ENCODE results near the gene CDC26. TPM values are rescaled to one million over a fixed set of nuclear protein-coding genes. Genes with fewer than 3 reads are reported as not detected.

Gene CDC26
- total and polyA plus RNA-seq, 7 experiments from 2014 or later: 21.7 to 185 (median 36.3) TPM

- ChIA-PET POLR2A (interaction anchor here (1.1 to 1.3 kb wide), 2 partner anchors 53 to 72 kb away, joined by 3 to 4 read pairs; partner anchors contain the start of genes CDC26 and SLC31A2), CTCF (interaction anchor here (1.2 kb wide), 1 partner anchor 71 kb away, joined by 4 read pairs; the partner anchor contains the start of gene SLC31A2)
- peaks cover 0 to 7% (median 0%) of the 10 kb centered on the region in 5 donors for H3K36me3 Mint-ChIP-seq
- DNase-seq (no peak), ATAC-seq (no peak)
- H3K4me3 Mint-ChIP-seq: peak overlapping the region; percentile 89 to 99 (median 94)
- peaks cover 15 to 57% (median 46%) of the 10 kb centered on the region in 7 donors for H3K4me1 Mint-ChIP-seq
- Histone ChIP-seq H3K4me3 (ENCODE audit: low read length) (no peak overlapping the region), H3K27me3 (ENCODE audit: control insufficient read depth in 2 of 2, insufficient read depth in 2 of 2, low read length in 2 of 2) (no peaks in the 10 kb centered on the region), H3K4me1 (ENCODE audit: control insufficient read depth in 2 of 2, insufficient read depth in 2 of 2, low read length in 2 of 2) (peaks cover 10 to 25% of the 10 kb centered on the region in 2 donors), H3K27ac (ENCODE audit: low read depth, low read length) (no peak overlapping the region), H3K9me3 (ENCODE audit: control insufficient read depth in 2 of 3, low read length in 3 of 3) (no peaks in the 10 kb centered on the region), H3K36me3 (ENCODE audit: control insufficient read depth in 2 of 3, insufficient read depth in 3 of 3, low read length in 3 of 3) (peaks cover 0 to 7% (median 0%) of the 10 kb centered on the region in 3 experiments)
- H3K27me3 Mint-ChIP-seq: no peaks in the 10 kb centered on the region
- intact Hi-C loops (cut with micrococcal nuclease): loop anchor here (5.0 to 10.0 kb wide), 6 partner anchors 120 to 1162 kb away; partner anchors contain the start of genes AKNA (in 1 of the 2), SUSD1 (in 1 of the 2) and WDR31 (in 1 of the 2)
- H3K27ac Mint-ChIP-seq: peak overlapping the region; percentile 71 to 98 (median 94)
- no peaks in the 10 kb centered on the region for H3K9me3 Mint-ChIP-seq
Measured at GRCh38 chr9:113222482-113222841, 52.9 kb downstream of the CDC26 start.

GRCh38 chr9:113221800-113222481, 53.4 kb downstream of the CDC26 start:
- POLR2A ChIA-PET: interaction anchor here (0.6 to 1.5 kb wide), 5 partner anchors 11 to 667 kb away, joined by 3 to 9 read pairs (median 4); partner anchors contain the start of gene SLC31A2
- CTCF ChIA-PET: interaction anchor here (1.2 kb wide), 1 partner anchor 71 kb away, joined by 4 read pairs; the partner anchor contains the start of gene SLC31A2
- peaks cover 10 to 25% of the 10 kb centered on the region in 2 donors for H3K4me1 ChIP-seq (ENCODE audit: control insufficient read depth in 2 of 2, insufficient read depth in 2 of 2, low read length in 2 of 2)

GRCh38 chr9:113221003-113221799, 54.2 kb downstream of the CDC26 start, which contains the start of the genes FKBP15 and SLC31A1:
FKBP15 (minus strand) TSS chr9:113221277; CDS start chr9:113221243, 34 bp downstream.
SLC31A1 (plus strand) TSS chr9:113221544; CDS start chr9:113256149, 34,605 bp downstream.
- H3K27ac Mint-ChIP-seq: peak within 1 kb of the TSS; percentile 86 to 98 (median 94)
- CTCF ChIA-PET: interaction anchor here (1.2 kb wide), 1 partner anchor 70 kb away, joined by 4 read pairs; the partner anchor contains the start of gene SLC31A2

More at GRCh38 chr9:113221800-113222481, 53.4 kb downstream of the CDC26 start:
- DNase-seq (peak in 5 of 9 donors; percentile 8 to 30 (median 11)), ATAC-seq (no peak)
- Histone ChIP-seq H3K27me3 (ENCODE audit: control insufficient read depth in 2 of 2, insufficient read depth in 2 of 2, low read length in 2 of 2) (no peaks in the 10 kb centered on the region), H3K4me3 (ENCODE audit: low read length) (peak overlapping the region; percentile 91), H3K27ac (ENCODE audit: low read depth, low read length) (peak overlapping the region; percentile 94), H3K36me3 (ENCODE audit: control insufficient read depth in 2 of 3, insufficient read depth in 3 of 3, low read length in 3 of 3) (peaks cover 0 to 7% (median 0%) of the 10 kb centered on the region in 3 experiments), H3K9me3 (ENCODE audit: control insufficient read depth in 2 of 3, low read length in 3 of 3) (no peaks in the 10 kb centered on the region)
- H3K36me3 Mint-ChIP-seq: peaks cover 0 to 6% (median 0%) of the 10 kb centered on the region in 5 donors
- peaks cover 15 to 55% (median 46%) of the 10 kb centered on the region in 7 donors for H3K4me1 Mint-ChIP-seq
- H3K27me3 Mint-ChIP-seq: no peaks in the 10 kb centered on the region
- intact Hi-C loops (cut with micrococcal nuclease): loop anchor here (1.0 to 10.0 kb wide), 21 partner anchors 11 to 1739 kb away; partner anchors contain the start of genes ALAD (in 2 of the 2), C9orf43 (in 2 of the 2), CDC26 (in 2 of the 2) and POLE3 (in 2 of the 2)
- peak overlapping the region; percentile 86 to 98 (median 94) for H3K27ac Mint-ChIP-seq
- no peaks in the 10 kb centered on the region for H3K9me3 Mint-ChIP-seq
- peak overlapping the region; percentile 89 to 99 (median 94) for H3K4me3 Mint-ChIP-seq

GRCh38 chr9:113220467-113221002, 54.8 kb downstream of the CDC26 start:
- ChIA-PET POLR2A (interaction anchor here (0.5 to 1.5 kb wide), 6 partner anchors 12 to 190 kb away, joined by 3 to 9 read pairs (median 4); partner anchors contain the start of genes C9orf43 and POLE3), CTCF (no interaction called here)
- Mint-ChIP-seq H3K36me3 (peaks cover 0 to 6% (median 0%) of the 10 kb centered on the region in 5 donors), H3K27ac (peak overlapping the region; percentile 86 to 98 (median 94)), H3K4me3 (peak overlapping the region; percentile 89 to 99 (median 94)), H3K9me3 (no peaks in the 10 kb centered on the region), H3K4me1 (peaks cover 15 to 60% (median 52%) of the 10 kb centered on the region in 7 donors), H3K27me3 (no peaks in the 10 kb centered on the region)
- peaks cover 0 to 7% (median 0%) of the 10 kb centered on the region in 3 experiments for H3K36me3 ChIP-seq (ENCODE audit: control insufficient read depth in 2 of 3, insufficient read depth in 3 of 3, low read length in 3 of 3)
- H3K27ac ChIP-seq (ENCODE audit: low read depth, low read length): peak overlapping the region; percentile 94
- DNase-seq (peak in 1 of 9 donors; percentile 6), ATAC-seq (no peak)
- peak overlapping the region; percentile 91 for H3K4me3 ChIP-seq (ENCODE audit: low read length)
- intact Hi-C loops (cut with micrococcal nuclease): loop anchor here (1.0 to 10.0 kb wide), 21 partner anchors 13 to 1738 kb away; partner anchors contain the start of genes ALAD (in 2 of the 2), C9orf43 (in 2 of the 2), CDC26 (in 2 of the 2) and POLE3 (in 2 of the 2)
- H3K4me1 ChIP-seq (ENCODE audit: control insufficient read depth in 2 of 2, insufficient read depth in 2 of 2, low read length in 2 of 2): peaks cover 10 to 25% of the 10 kb centered on the region in 2 donors
- H3K27me3 ChIP-seq (ENCODE audit: control insufficient read depth in 2 of 2, insufficient read depth in 2 of 2, low read length in 2 of 2): no peaks in the 10 kb centered on the region
- no peaks in the 10 kb centered on the region for H3K9me3 ChIP-seq (ENCODE audit: control insufficient read depth in 2 of 3, low read length in 3 of 3)

More at GRCh38 chr9:113221003-113221799, 54.2 kb downstream of the CDC26 start, which contains the start of the genes FKBP15 and SLC31A1:
- H3K27ac ChIP-seq (ENCODE audit: low read depth, low read length): peak within 1 kb of the TSS; percentile 94
- Mint-ChIP-seq H3K4me3 (peak within 1 kb of the TSS; percentile 89 to 99 (median 94)), H3K36me3 (peaks cover 0 to 7% (median 0%) of the 10 kb centered on the region in 5 donors), H3K9me3 (no peaks in the 10 kb centered on the region), H3K27me3 (no peaks in the 10 kb centered on the region), H3K4me1 (peaks cover 15 to 58% (median 48%) of the 10 kb centered on the region in 7 donors)
- DNase-seq (peak; percentile 88 to 96 (median 96)), ATAC-seq (peak; percentile 99)
- POLR2A ChIA-PET: interaction anchor here (0.6 to 1.5 kb wide), 8 partner anchors 12 to 668 kb away, joined by 3 to 9 read pairs (median 4); partner anchors contain the start of genes C9orf43, POLE3 and SLC31A2
- H3K4me1 ChIP-seq (ENCODE audit: control insufficient read depth in 2 of 2, insufficient read depth in 2 of 2, low read length in 2 of 2): peaks cover 10 to 25% of the 10 kb centered on the region in 2 donors
- peaks cover 0 to 7% (median 0%) of the 10 kb centered on the region in 3 experiments for H3K36me3 ChIP-seq (ENCODE audit: control insufficient read depth in 2 of 3, insufficient read depth in 3 of 3, low read length in 3 of 3)
- intact Hi-C loops (cut with micrococcal nuclease): loop anchor here (1.0 to 10.0 kb wide), 21 partner anchors 12 to 1738 kb away; partner anchors contain the start of genes ALAD (in 2 of the 2), C9orf43 (in 2 of the 2), CDC26 (in 2 of the 2) and POLE3 (in 2 of the 2)
- H3K27me3 ChIP-seq (ENCODE audit: control insufficient read depth in 2 of 2, insufficient read depth in 2 of 2, low read length in 2 of 2): no peaks in the 10 kb centered on the region
- H3K9me3 ChIP-seq (ENCODE audit: control insufficient read depth in 2 of 3, low read length in 3 of 3): no peaks in the 10 kb centered on the region
- H3K4me3 ChIP-seq (ENCODE audit: low read length): peak within 1 kb of the TSS; percentile 91

- H3K4me3 ChIP-seq (ENCODE audit: low read length): peak overlapping the region; percentile 91
- no peak for ATAC-seq
Measured at GRCh38 chr9:113219969-113220368, 55.4 kb downstream of the CDC26 start.

More at GRCh38 chr9:113219969-113220368, 55.4 kb downstream of the CDC26 start:
- POLR2A ChIA-PET: interaction anchor here (0.5 to 1.0 kb wide), 4 partner anchors 29 to 560 kb away, joined by 3 to 6 read pairs (median 4); no protein-coding TSS in a partner anchor
- Mint-ChIP-seq H3K9me3 (no peaks in the 10 kb centered on the region), H3K27me3 (no peaks in the 10 kb centered on the region), H3K36me3 (peaks cover 0 to 8% (median 0%) of the 10 kb centered on the region in 5 donors), H3K27ac (peak overlapping the region; percentile 56 to 98 (median 87)), H3K4me1 (peaks cover 19 to 63% (median 56%) of the 10 kb centered on the region in 7 donors), H3K4me3 (peak overlapping the region; percentile 89 to 99 (median 94))
- H3K27ac ChIP-seq (ENCODE audit: low read depth, low read length): peak overlapping the region; percentile 94
- H3K4me1 ChIP-seq (ENCODE audit: control insufficient read depth in 2 of 2, insufficient read depth in 2 of 2, low read length in 2 of 2): peaks cover 14 to 25% of the 10 kb centered on the region in 2 donors
- DNase-seq: no peak
- intact Hi-C loops (cut with micrococcal nuclease): loop anchor here (2.0 to 10.0 kb wide), 12 partner anchors 122 to 1737 kb away; partner anchors contain the start of genes UGCG (in 2 of the 2), AKNA (in 1 of the 2), ALAD (in 1 of the 2) and BSPRY (in 1 of the 2)
- H3K27me3 ChIP-seq (ENCODE audit: control insufficient read depth in 2 of 2, insufficient read depth in 2 of 2, low read length in 2 of 2): no peaks in the 10 kb centered on the region
- H3K9me3 ChIP-seq (ENCODE audit: control insufficient read depth in 2 of 3, low read length in 3 of 3): no peaks in the 10 kb centered on the region
- CTCF ChIA-PET: no interaction called here
- peaks cover 0 to 7% (median 0%) of the 10 kb centered on the region in 3 experiments for H3K36me3 ChIP-seq (ENCODE audit: control insufficient read depth in 2 of 3, insufficient read depth in 3 of 3, low read length in 3 of 3)
